ENCODE data around the gene SLC51A.
"Not testable (repeated sequence)": the region's sequence is repeated elsewhere in the genome, so short reads cannot be mapped to it uniquely, and the experiment has no call there.

Gene SLC51A

GRCh38 chr3:196241704-196242103 is 25.4 kb downstream of the SLC51A start:
- no peak for DNase-seq (ENCODE audit: low read depth)
- no peak for TF ChIP-seq CTCF (conservative IDR thresholded peaks at IDR 0.05; ENCODE audit: control insufficient read depth, insufficient read depth, low read depth, low read length)
- H3K4me3 ChIP-seq (ENCODE audit: control insufficient read depth, low read depth, low read length) = no peak overlapping the region

- not testable (repeated sequence) for H3K4me3 ChIP-seq (ENCODE audit: control insufficient read depth, low read depth, low read length); DNase-seq (ENCODE audit: low read depth)
Measured at GRCh38 chr3:196244166-196244565, 27.8 kb downstream of the SLC51A start.

GRCh38 chr3:196246612-196247308 is 30.4 kb downstream of the SLC51A start:
- DNase-seq (ENCODE audit: low read depth) = peak; percentile 74
- no peak for TF ChIP-seq CTCF (conservative IDR thresholded peaks at IDR 0.05; ENCODE audit: control insufficient read depth, insufficient read depth, low read depth, low read length)
- no peak overlapping the region for H3K4me3 ChIP-seq (ENCODE audit: control insufficient read depth, low read depth, low read length)

GRCh38 chr3:196251918-196252317 is 35.6 kb downstream of the SLC51A start:
- no peak overlapping the region for H3K4me3 ChIP-seq (ENCODE audit: control insufficient read depth, low read depth, low read length)
- DNase-seq (ENCODE audit: low read depth) = no peak
- TF ChIP-seq CTCF (conservative IDR thresholded peaks at IDR 0.05; ENCODE audit: control insufficient read depth, insufficient read depth, low read depth, low read length) = no peak

- DNase-seq (ENCODE audit: low read depth) = no peak
- TF ChIP-seq CTCF (conservative IDR thresholded peaks at IDR 0.05; ENCODE audit: control insufficient read depth, insufficient read depth, low read depth, low read length) = no peak
- H3K4me3 ChIP-seq (ENCODE audit: control insufficient read depth, low read depth, low read length) = no peak overlapping the region
Measured at GRCh38 chr3:196254376-196255283, 38.3 kb downstream of the SLC51A start.

GRCh38 chr3:196255776-196256175 is 39.4 kb downstream of the SLC51A start:
- DNase-seq (ENCODE audit: low read depth) = no peak
- no peak overlapping the region for H3K4me3 ChIP-seq (ENCODE audit: control insufficient read depth, low read depth, low read length)
- TF ChIP-seq CTCF (conservative IDR thresholded peaks at IDR 0.05; ENCODE audit: control insufficient read depth, insufficient read depth, low read depth, low read length) = no peak

- H3K4me3 ChIP-seq (ENCODE audit: control insufficient read depth, low read depth, low read length) = no peak overlapping the region
- TF ChIP-seq CTCF (conservative IDR thresholded peaks at IDR 0.05; ENCODE audit: control insufficient read depth, insufficient read depth, low read depth, low read length) = no peak
- no peak for DNase-seq (ENCODE audit: low read depth)
Measured at GRCh38 chr3:196260784-196261183, 44.5 kb downstream of the SLC51A start.
